HCT116 (cell line): ENCODE measurements around the gene APCDD1L. TPM values are rescaled to one million over a fixed set of nuclear protein-coding genes. Genes with fewer than 3 reads are reported as not detected.

Source experiments
- ATAC-seq: fragments of 200-7000 bp; cut with Tn5 transposase; 2 replicates; pipeline ENCODE4 v1.9.1; 2020; ENCODE audit warnings: mild to moderate bottlenecking, moderate library complexity
- BruUV-seq: library from RNA; stranded (reverse); fragments of 400-500 nt; replicated peaks from 2 replicates; lab custom pipeline; 2021; lab: Mats Ljungman, UMichigan
- CTCF ChIA-PET: fragments of 300-600 bp; sonication (Branson Sonifier 250); formaldehyde crosslinking; loops from one replicate; lab custom pipeline; 2021; ENCODE audit warnings: antibody characterized with exemption; lab: Charles Lee
- POLR2A ChIA-PET: fragments of 300-600, 350-600 bp; sonication (Branson Sonifier 250); formaldehyde crosslinking; loops from one replicate; lab custom pipeline; 2021; ENCODE audit warnings: antibody characterized with exemption; lab: Charles Lee
- RAD21 ChIA-PET, 2 experiments: fragments of 300-600 bp; sonication (Branson Sonifier 250); formaldehyde crosslinking; loops; one replicate each; lab custom pipeline; 2023; ENCODE audit warnings: low total read pairs in 2 of 2; ENCODE audit not compliant: uncharacterized antibody in 2 of 2, unreplicated experiment in 2 of 2, low non-redundant PET in 1 of 2; lab: Charles Lee
- DNase-seq: peaks from one replicate; pipeline ENCODE4 v3.0.0-alpha.2; 2010; ENCODE audit warnings: low read depth, low spot score
- H2AFZ ChIP-seq: fragments of 200-600 bp; shearing (Covaris generic), sonication (generic); 2 replicates; pipeline ENCODE4 v1.6.1; 2017; ENCODE audit warnings: low read depth, mixed run types, mixed read lengths, antibody characterized with exemption, low read length; ENCODE audit not compliant: poor library complexity, severe bottlenecking
- H3K27ac ChIP-seq: 2 replicates; pipeline ENCODE4 v1.5.1; 2012; ENCODE audit warnings: low read depth, low read length
- H3K27me3 ChIP-seq: fragments of 200-600 bp; sonication (generic); 2 replicates; pipeline ENCODE4 v1.6.1; 2016; ENCODE audit warnings: mixed run types, low read length, mixed read lengths; ENCODE audit not compliant: insufficient read depth
- H3K36me3 ChIP-seq, 2 experiments: fragments of 200-500 bp in 1 of 2; fragments of 200-600 bp in 1 of 2; sonication (Bioruptor generic) in 1 of 2; sonication (generic) in 1 of 2; 2 replicates each; pipeline versions ENCODE4 v1.5.1 to v1.6.1; 2014 to 2016; ENCODE audit warnings: low read length in 2 of 2, inconsistent platforms in 1 of 2, mixed read lengths in 1 of 2, mixed run types in 1 of 2; ENCODE audit not compliant: insufficient read depth in 2 of 2, control insufficient read depth in 1 of 2
- H3K4me1 ChIP-seq, 2 experiments: fragments of 200-600 bp in 1 of 2; sonication (generic) in 1 of 2; 2 replicates each; pipeline versions ENCODE4 v1.5.1 to v1.6.1; 2012 to 2017; ENCODE audit warnings: low read length in 2 of 2, inconsistent platforms in 1 of 2, mild to moderate bottlenecking in 1 of 2, mixed read lengths in 1 of 2, mixed run types in 1 of 2, moderate library complexity in 1 of 2; ENCODE audit not compliant: insufficient read depth in 2 of 2, control insufficient read depth in 1 of 2
- H3K4me2 ChIP-seq: fragments of 200-600 bp; sonication (generic); 2 replicates; pipeline ENCODE4 v1.6.1; 2017; ENCODE audit warnings: mixed run types, low read length, mixed read lengths
- H3K4me3 ChIP-seq, 2 experiments: fragments of 200-600 bp in 1 of 2; sonication (generic) in 1 of 2; replicated peaks in 1 of 2; 2 replicates each; pipeline ENCODE4 v1.5.1; 2011 to 2016; ENCODE audit warnings: low read length in 2 of 2, control low read depth in 1 of 2, low read depth in 1 of 2, mild to moderate bottlenecking in 1 of 2, mixed read lengths in 1 of 2, mixed run types in 1 of 2
- H3K79me2 ChIP-seq: fragments of 200-600 bp; sonication (generic); 2 replicates; pipeline ENCODE4 v1.6.1; 2017; ENCODE audit warnings: mild to moderate bottlenecking, mixed run types, low read length, moderate library complexity, mixed read lengths; ENCODE audit not compliant: insufficient read depth
- H3K9ac ChIP-seq: fragments of 200-600 bp; sonication (generic); 2 replicates; pipeline ENCODE4 v1.6.1; 2016; ENCODE audit warnings: low read length, mixed read lengths
- H3K9me2 ChIP-seq: fragments of 200-600 bp; sonication (generic), shearing (Covaris generic); 2 replicates; pipeline ENCODE4 v1.6.1; 2017; ENCODE audit warnings: mixed run types, mild to moderate bottlenecking, moderate library complexity; ENCODE audit not compliant: insufficient read depth
- H3K9me3 ChIP-seq, 2 experiments: fragments of 200-500 bp in 1 of 2; fragments of 200-600 bp in 1 of 2; sonication (Bioruptor generic) in 1 of 2; sonication (generic) in 1 of 2; 2 replicates each; pipeline ENCODE4 v1.6.1; 2014 to 2017; ENCODE audit warnings: low read length in 2 of 2, mixed read lengths in 2 of 2, inconsistent platforms in 1 of 2, low read depth in 1 of 2, mild to moderate bottlenecking in 1 of 2, mixed run types in 1 of 2, moderate library complexity in 1 of 2; ENCODE audit not compliant: control insufficient read depth in 1 of 2, insufficient read depth in 1 of 2
- H4K20me1 ChIP-seq: fragments of 200-600 bp; sonication (generic), shearing (Covaris generic); 2 replicates; pipeline ENCODE4 v1.6.1; 2017; ENCODE audit warnings: mixed run types, mild to moderate bottlenecking, moderate library complexity; ENCODE audit not compliant: insufficient read depth
- CEBPB ChIP-seq: IDR thresholded peaks from 2 replicates; pipeline ENCODE4 v1.6.1; 2012; ENCODE audit warnings: low read depth
- EGR1 ChIP-seq: IDR thresholded peaks from 2 replicates; pipeline ENCODE4 v1.6.1; 2012; ENCODE audit warnings: low read depth
- EZH2 ChIP-seq: fragments of 200-600 bp; sonication (generic); IDR thresholded peaks from 2 replicates; pipeline ENCODE4 v1.6.1; 2017; ENCODE audit warnings: antibody characterized with exemption, mixed run types
- POLR2A ChIP-seq: IDR thresholded peaks from 2 replicates; pipeline ENCODE4 v1.7.0; 2011; ENCODE audit warnings: borderline replicate concordance; ENCODE audit not compliant: insufficient read depth, insufficient read length; ENCODE audit errors: extremely low read depth
- POLR2AphosphoS5 ChIP-seq: IDR thresholded peaks from 2 replicates; pipeline ENCODE4 v1.6.1; 2011; ENCODE audit warnings: mild to moderate bottlenecking, low read depth, low read length, moderate library complexity
- RAD21 ChIP-seq: IDR thresholded peaks from 2 replicates; pipeline ENCODE4 v1.6.1; 2012; ENCODE audit warnings: low read depth, mild to moderate bottlenecking
- SIN3A ChIP-seq: IDR thresholded peaks from 2 replicates; pipeline ENCODE4 v1.6.1; 2012; ENCODE audit warnings: low read depth
- SP1 ChIP-seq: IDR thresholded peaks from 2 replicates; pipeline ENCODE4 v1.6.1; 2012; ENCODE audit warnings: low read depth
- TCF7L2 ChIP-seq: IDR thresholded peaks from 2 replicates; pipeline ENCODE4 v1.7.0; 2011; ENCODE audit warnings: borderline replicate concordance, inconsistent platforms; ENCODE audit not compliant: insufficient read depth, insufficient read length; ENCODE audit errors: extremely low read depth
- YY1 ChIP-seq: IDR thresholded peaks from 2 replicates; pipeline ENCODE4 v1.6.1; 2011; ENCODE audit warnings: low read length, low read depth, moderate library complexity, mild to moderate bottlenecking; ENCODE audit not compliant: insufficient replicate concordance; ENCODE audit errors: extremely low read depth
- ZNF274 ChIP-seq: fragments of 200-500 bp; sonication (Bioruptor generic); IDR thresholded peaks from 2 replicates; pipeline ENCODE4 v1.6.1; 2014; ENCODE audit warnings: mild to moderate bottlenecking, low read depth, low read length, inconsistent platforms
- intact Hi-C: fragments of 100-400 bp; cut with micrococcal nuclease; formaldehyde crosslinking; loops from 2 replicates; pipeline ENCODE4 v1.10.0; 2022
- total RNA-seq: library from RNA; stranded (reverse); gene quantifications from one replicate; pipeline ENCODE4 v1.2.1, GENCODE V29; 2021; ENCODE audit not compliant: unreplicated experiment
- TF ChIP-seq, protein P1 (sequence below): IDR thresholded peaks from 2 replicates; pipeline ENCODE4 v1.6.1; 2011; ENCODE audit warnings: mild to moderate bottlenecking, low read length, moderate library complexity; ENCODE audit not compliant: insufficient replicate concordance; ENCODE audit errors: extremely low read depth
- TF ChIP-seq, protein P2 (sequence below): IDR thresholded peaks from 2 replicates; pipeline ENCODE4 v1.6.1; 2012
- TF ChIP-seq, protein P3 (sequence below), 3 experiments: fragments of 200-600 bp in 1 of 3; sonication (generic) in 1 of 3; IDR thresholded peaks in 2 of 3; conservative IDR thresholded peaks in 1 of 3; 2 replicates each; pipeline ENCODE4 v1.5.1; 2012 to 2017; ENCODE audit warnings: low read depth in 2 of 3, low read length in 2 of 3, antibody characterized with exemption in 1 of 3, borderline replicate concordance in 1 of 3, control low read depth in 1 of 3, mild to moderate bottlenecking in 1 of 3, mixed read lengths in 1 of 3, mixed run types in 1 of 3, moderate library complexity in 1 of 3; ENCODE audit not compliant: insufficient read depth in 1 of 3

The APCDD1L gene
- total RNA-seq, 1 experiment from 2014 or later, result not detected

DNA sequence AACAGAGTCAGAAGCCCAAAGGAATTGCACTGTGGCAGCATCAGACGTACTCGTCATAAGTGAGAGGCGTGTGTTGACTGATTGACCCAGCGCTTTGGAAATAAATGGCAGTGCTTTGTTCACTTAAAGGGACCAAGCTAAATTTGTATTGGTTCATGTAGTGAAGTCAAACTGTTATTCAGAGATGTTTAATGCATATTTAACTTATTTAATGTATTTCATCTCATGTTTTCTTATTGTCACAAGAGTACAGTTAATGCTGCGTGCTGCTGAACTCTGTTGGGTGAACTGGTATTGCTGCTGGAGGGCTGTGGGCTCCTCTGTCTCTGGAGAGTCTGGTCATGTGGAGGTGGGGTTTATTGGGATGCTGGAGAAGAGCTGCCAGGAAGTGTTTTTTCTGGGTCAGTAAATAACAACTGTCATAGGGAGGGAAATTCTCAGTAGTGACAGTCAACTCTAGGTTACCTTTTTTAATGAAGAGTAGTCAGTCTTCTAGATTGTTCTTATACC is 70.4 kb downstream of the APCDD1L start:
- RAD21 ChIA-PET, result no interaction called here
- BruUV-seq, result no TSS peak

More for the DNA sequence above, 70.4 kb downstream of the APCDD1L start:
- ChIA-PET CTCF (no interaction called here), POLR2A (no interaction called here)
- no peak for ATAC-seq
- H3K27me3 ChIP-seq, result no peaks in the 10 kb centered on the region
- no peak overlapping the region for H2AFZ ChIP-seq
- H3K4me1 ChIP-seq, result no peaks in the 10 kb centered on the region
- H3K79me2 ChIP-seq, result peaks cover 34% of the 10 kb centered on the region
- H3K9me2 ChIP-seq, result no peaks in the 10 kb centered on the region
- intact Hi-C loops, result no loop called here
- no peak overlapping the region for H3K4me3 ChIP-seq
- no peak for DNase-seq
- TF ChIP-seq, protein P1, sequence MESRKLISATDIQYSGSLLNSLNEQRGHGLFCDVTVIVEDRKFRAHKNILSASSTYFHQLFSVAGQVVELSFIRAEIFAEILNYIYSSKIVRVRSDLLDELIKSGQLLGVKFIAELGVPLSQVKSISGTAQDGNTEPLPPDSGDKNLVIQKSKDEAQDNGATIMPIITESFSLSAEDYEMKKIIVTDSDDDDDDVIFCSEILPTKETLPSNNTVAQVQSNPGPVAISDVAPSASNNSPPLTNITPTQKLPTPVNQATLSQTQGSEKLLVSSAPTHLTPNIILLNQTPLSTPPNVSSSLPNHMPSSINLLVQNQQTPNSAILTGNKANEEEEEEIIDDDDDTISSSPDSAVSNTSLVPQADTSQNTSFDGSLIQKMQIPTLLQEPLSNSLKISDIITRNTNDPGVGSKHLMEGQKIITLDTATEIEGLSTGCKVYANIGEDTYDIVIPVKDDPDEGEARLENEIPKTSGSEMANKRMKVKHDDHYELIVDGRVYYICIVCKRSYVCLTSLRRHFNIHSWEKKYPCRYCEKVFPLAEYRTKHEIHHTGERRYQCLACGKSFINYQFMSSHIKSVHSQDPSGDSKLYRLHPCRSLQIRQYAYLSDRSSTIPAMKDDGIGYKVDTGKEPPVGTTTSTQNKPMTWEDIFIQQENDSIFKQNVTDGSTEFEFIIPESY, result no peak
- no peak for TF ChIP-seq ZNF274
- no peak for TF ChIP-seq CEBPB
- TF ChIP-seq, protein P2, sequence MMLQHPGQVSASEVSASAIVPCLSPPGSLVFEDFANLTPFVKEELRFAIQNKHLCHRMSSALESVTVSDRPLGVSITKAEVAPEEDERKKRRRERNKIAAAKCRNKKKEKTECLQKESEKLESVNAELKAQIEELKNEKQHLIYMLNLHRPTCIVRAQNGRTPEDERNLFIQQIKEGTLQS, result no peak
- no peak for TF ChIP-seq YY1
- TF ChIP-seq SIN3A, result no peak
- no peak for TF ChIP-seq EZH2
- TF ChIP-seq, protein P3, sequence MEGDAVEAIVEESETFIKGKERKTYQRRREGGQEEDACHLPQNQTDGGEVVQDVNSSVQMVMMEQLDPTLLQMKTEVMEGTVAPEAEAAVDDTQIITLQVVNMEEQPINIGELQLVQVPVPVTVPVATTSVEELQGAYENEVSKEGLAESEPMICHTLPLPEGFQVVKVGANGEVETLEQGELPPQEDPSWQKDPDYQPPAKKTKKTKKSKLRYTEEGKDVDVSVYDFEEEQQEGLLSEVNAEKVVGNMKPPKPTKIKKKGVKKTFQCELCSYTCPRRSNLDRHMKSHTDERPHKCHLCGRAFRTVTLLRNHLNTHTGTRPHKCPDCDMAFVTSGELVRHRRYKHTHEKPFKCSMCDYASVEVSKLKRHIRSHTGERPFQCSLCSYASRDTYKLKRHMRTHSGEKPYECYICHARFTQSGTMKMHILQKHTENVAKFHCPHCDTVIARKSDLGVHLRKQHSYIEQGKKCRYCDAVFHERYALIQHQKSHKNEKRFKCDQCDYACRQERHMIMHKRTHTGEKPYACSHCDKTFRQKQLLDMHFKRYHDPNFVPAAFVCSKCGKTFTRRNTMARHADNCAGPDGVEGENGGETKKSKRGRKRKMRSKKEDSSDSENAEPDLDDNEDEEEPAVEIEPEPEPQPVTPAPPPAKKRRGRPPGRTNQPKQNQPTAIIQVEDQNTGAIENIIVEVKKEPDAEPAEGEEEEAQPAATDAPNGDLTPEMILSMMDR (IDR thresholded peaks at IDR 0.05 in 2 of 3, conservative IDR thresholded peaks at IDR 0.05 in 1 of 3; ENCODE audit: borderline replicate concordance in 1 of 3, insufficient read depth in 1 of 3, low read depth in 2 of 3, low read length in 2 of 3), result no peak
- TF ChIP-seq POLR2AphosphoS5, result no peak
- no peak for TF ChIP-seq RAD21
- no peak for TF ChIP-seq EGR1
- TF ChIP-seq POLR2A, result no peak
- no peak for TF ChIP-seq TCF7L2
- TF ChIP-seq SP1, result no peak
- H3K4me2 ChIP-seq, result no peak overlapping the region
- no peak overlapping the region for H3K9ac ChIP-seq
- H3K27ac ChIP-seq, result no peak overlapping the region
- H3K36me3 ChIP-seq, result peaks cover 11 to 13% of the 10 kb centered on the region in 2 experiments; a peak in 3 of 4 replicates
- no peaks in the 10 kb centered on the region; the same call in 1 of the 2 replicates for H4K20me1 ChIP-seq
- no peaks in the 10 kb centered on the region for H3K9me3 ChIP-seq
